K562 (cell line): ENCODE data around the gene GUF1.

Source experiments
- ARHGAP35 ChIP-seq: fragments of 450-650 bp; IDR thresholded peaks from 2 replicates; pipeline ENCODE4 v1.6.1; 2018; ENCODE audit not compliant: partially characterized antibody
- BHLHE40 ChIP-seq: IDR thresholded peaks from 2 replicates; pipeline ENCODE4 v1.6.1; 2011; ENCODE audit warnings: low read length, improper control_type of control experiment
- CEBPG ChIP-seq, 3 experiments: fragments of 200-800 bp in 1 of 3; sonication (Bioruptor generic) in 1 of 3; sonication (generic) in 1 of 3; formaldehyde crosslinking in 1 of 3; IDR thresholded peaks in 2 of 3; conservative IDR thresholded peaks in 1 of 3; 2 replicates each; pipeline versions ENCODE4 v1.6.1 to v1.8.0; 2016 to 2022; ENCODE audit warnings: missing compliant biosample characterization in 2 of 3, missing genetic modification characterization in 2 of 3, mild to moderate bottlenecking in 1 of 3, missing genetic modification reagents in 1 of 3
- CTCF ChIP-seq, 3 experiments: IDR thresholded peaks in 2 of 3; conservative IDR thresholded peaks in 1 of 3; 2 replicates each; pipeline ENCODE4 v1.5.1; 2011 to 2012; ENCODE audit warnings: low read length in 3 of 3, mild to moderate bottlenecking in 3 of 3, control low read depth in 2 of 3, improper control_type of control experiment in 1 of 3, inconsistent platforms in 1 of 3, low read depth in 1 of 3, mixed read lengths in 1 of 3, moderate library complexity in 1 of 3; ENCODE audit not compliant: insufficient read depth in 2 of 3
- EP300 ChIP-seq: IDR thresholded peaks from 2 replicates; pipeline ENCODE4 v1.6.1; 2012; ENCODE audit warnings: low read length, improper control_type of control experiment
- FOXP4 ChIP-seq: sonication (generic); formaldehyde crosslinking; IDR thresholded peaks from 2 replicates; pipeline ENCODE4 v1.8.0; 2022; ENCODE audit warnings: mild to moderate bottlenecking, missing genetic modification reagents, borderline replicate concordance
- HES1 ChIP-seq: fragments of 450-650 bp; IDR thresholded peaks from 2 replicates; pipeline ENCODE4 v1.6.1; 2016; ENCODE audit warnings: low read depth, mild to moderate bottlenecking, moderate library complexity
- KLF16 ChIP-seq: IDR thresholded peaks from 2 replicates; pipeline ENCODE4 v1.6.1; 2016; ENCODE audit warnings: antibody characterized with exemption
- REST ChIP-seq, 2 experiments: fragments of 450-650 bp; formaldehyde crosslinking in 1 of 2; IDR thresholded peaks; 2 replicates each; pipeline versions ENCODE4 v1.4.0 to v1.6.1; 2014 to 2020; ENCODE audit warnings: mild to moderate bottlenecking in 2 of 2, borderline replicate concordance in 1 of 2, low read depth in 1 of 2
- ZNF24 ChIP-seq: fragments of 450-650 bp; IDR thresholded peaks from 2 replicates; pipeline ENCODE4 v1.6.1; 2016
- TF ChIP-seq, protein P1 (sequence below): fragments of 250-450 bp; sonication (Bioruptor Pico); IDR thresholded peaks from 2 replicates; pipeline ENCODE4 v1.8.0; 2021; ENCODE audit warnings: borderline replicate concordance, mild to moderate bottlenecking, moderate library complexity; ENCODE audit not compliant: poor library complexity, severe bottlenecking
- TF ChIP-seq, protein P2 (sequence below): fragments of 450-650 bp; IDR thresholded peaks from 2 replicates; pipeline ENCODE4 v1.6.1; 2014; ENCODE audit warnings: low read depth, mild to moderate bottlenecking, moderate library complexity, borderline replicate concordance
- TF ChIP-seq, protein P3 (sequence below): IDR thresholded peaks from 3 replicates; pipeline ENCODE4 v1.6.1; 2011; ENCODE audit warnings: borderline replicate concordance, mild to moderate bottlenecking, moderate library complexity; ENCODE audit not compliant: insufficient read length; ENCODE audit errors: extremely low read depth

DNA sequence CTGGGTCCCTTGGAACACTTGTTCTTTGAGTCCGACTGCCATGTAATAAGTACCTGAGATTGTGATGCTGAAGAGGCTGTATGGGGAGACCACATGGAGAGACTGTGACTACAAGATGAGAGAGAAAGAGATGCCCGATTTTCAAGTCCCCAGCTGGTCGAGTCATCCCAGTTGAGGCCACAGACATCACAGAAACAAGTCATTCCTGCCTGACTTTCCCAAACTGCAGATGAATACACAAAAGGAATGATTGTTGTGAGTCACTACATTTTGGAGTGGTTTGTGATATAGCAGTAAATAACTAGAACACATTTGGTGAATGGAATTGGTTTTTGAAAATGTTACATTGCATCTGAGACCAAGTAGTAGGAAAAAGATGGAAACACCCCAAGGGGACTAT lies 17.8 kb upstream of the GUF1 start:
- TF ChIP-seq BHLHE40 (no peak), CTCF (IDR thresholded peaks at IDR 0.05 in 2 of 3, conservative IDR thresholded peaks at IDR 0.05 in 1 of 3; ENCODE audit: insufficient read depth in 2 of 3, low read depth in 1 of 3, low read length in 3 of 3) (no peak), ZNF24 (no peak), EP300 (no peak), HES1 (no peak), KLF16 (no peak), FOXP4 (CRISPR knock-in tag) (no peak), REST (IDR thresholded peaks at IDR 0.05; ENCODE audit: borderline replicate concordance) (no peak), REST (CRISPR knock-in tag; IDR thresholded peaks at IDR 0.05; ENCODE audit: low read depth) (no peak), ARHGAP35 (no peak), CEBPG (CRISPR knock-in tag; IDR thresholded peaks at IDR 0.05) (no peak), CEBPG (tag; conservative IDR thresholded peaks at IDR 0.05 in 1 of 2, IDR thresholded peaks at IDR 0.05 in 1 of 2) (no peak)
- TF ChIP-seq, protein P1, sequence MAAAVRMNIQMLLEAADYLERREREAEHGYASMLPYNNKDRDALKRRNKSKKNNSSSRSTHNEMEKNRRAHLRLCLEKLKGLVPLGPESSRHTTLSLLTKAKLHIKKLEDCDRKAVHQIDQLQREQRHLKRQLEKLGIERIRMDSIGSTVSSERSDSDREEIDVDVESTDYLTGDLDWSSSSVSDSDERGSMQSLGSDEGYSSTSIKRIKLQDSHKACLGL (CRISPR knock-in tag), result no peak
- TF ChIP-seq, protein P2, sequence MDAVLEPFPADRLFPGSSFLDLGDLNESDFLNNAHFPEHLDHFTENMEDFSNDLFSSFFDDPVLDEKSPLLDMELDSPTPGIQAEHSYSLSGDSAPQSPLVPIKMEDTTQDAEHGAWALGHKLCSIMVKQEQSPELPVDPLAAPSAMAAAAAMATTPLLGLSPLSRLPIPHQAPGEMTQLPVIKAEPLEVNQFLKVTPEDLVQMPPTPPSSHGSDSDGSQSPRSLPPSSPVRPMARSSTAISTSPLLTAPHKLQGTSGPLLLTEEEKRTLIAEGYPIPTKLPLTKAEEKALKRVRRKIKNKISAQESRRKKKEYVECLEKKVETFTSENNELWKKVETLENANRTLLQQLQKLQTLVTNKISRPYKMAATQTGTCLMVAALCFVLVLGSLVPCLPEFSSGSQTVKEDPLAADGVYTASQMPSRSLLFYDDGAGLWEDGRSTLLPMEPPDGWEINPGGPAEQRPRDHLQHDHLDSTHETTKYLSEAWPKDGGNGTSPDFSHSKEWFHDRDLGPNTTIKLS, result no peak
- TF ChIP-seq, protein P3, sequence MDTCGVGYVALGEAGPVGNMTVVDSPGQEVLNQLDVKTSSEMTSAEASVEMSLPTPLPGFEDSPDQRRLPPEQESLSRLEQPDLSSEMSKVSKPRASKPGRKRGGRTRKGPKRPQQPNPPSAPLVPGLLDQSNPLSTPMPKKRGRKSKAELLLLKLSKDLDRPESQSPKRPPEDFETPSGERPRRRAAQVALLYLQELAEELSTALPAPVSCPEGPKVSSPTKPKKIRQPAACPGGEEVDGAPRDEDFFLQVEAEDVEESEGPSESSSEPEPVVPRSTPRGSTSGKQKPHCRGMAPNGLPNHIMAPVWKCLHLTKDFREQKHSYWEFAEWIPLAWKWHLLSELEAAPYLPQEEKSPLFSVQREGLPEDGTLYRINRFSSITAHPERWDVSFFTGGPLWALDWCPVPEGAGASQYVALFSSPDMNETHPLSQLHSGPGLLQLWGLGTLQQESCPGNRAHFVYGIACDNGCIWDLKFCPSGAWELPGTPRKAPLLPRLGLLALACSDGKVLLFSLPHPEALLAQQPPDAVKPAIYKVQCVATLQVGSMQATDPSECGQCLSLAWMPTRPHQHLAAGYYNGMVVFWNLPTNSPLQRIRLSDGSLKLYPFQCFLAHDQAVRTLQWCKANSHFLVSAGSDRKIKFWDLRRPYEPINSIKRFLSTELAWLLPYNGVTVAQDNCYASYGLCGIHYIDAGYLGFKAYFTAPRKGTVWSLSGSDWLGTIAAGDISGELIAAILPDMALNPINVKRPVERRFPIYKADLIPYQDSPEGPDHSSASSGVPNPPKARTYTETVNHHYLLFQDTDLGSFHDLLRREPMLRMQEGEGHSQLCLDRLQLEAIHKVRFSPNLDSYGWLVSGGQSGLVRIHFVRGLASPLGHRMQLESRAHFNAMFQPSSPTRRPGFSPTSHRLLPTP, result no peak
